HG03159 (cell line): ENCODE measurements around the gene DEUP1.

Source experiments
- ATAC-seq: cut with Tn5 transposase; IDR thresholded peaks from one replicate; pipeline ENCODE4 v1.9.1; 2021; ENCODE audit warnings: mild to moderate bottlenecking, moderate library complexity; ENCODE audit not compliant: unreplicated experiment

DEUP1 gene

GRCh38 chr11:93474123-93474522, 143.6 kb downstream of the DEUP1 start:
- ATAC-seq: no peak

- ATAC-seq: no peak
These were observed 146.3 kb downstream of the DEUP1 start for GRCh38 chr11:93476796-93477195.

- ATAC-seq: no peak
These were observed 147.2 kb downstream of the DEUP1 start for GRCh38 chr11:93477684-93478234.

- no peak for ATAC-seq
These were observed 148.3 kb downstream of the DEUP1 start for GRCh38 chr11:93478841-93479240.

GRCh38 chr11:93480256-93480655, 149.7 kb downstream of the DEUP1 start:
- ATAC-seq: no peak

GRCh38 chr11:93480756-93481155, 150.2 kb downstream of the DEUP1 start:
- no peak for ATAC-seq

DNA sequence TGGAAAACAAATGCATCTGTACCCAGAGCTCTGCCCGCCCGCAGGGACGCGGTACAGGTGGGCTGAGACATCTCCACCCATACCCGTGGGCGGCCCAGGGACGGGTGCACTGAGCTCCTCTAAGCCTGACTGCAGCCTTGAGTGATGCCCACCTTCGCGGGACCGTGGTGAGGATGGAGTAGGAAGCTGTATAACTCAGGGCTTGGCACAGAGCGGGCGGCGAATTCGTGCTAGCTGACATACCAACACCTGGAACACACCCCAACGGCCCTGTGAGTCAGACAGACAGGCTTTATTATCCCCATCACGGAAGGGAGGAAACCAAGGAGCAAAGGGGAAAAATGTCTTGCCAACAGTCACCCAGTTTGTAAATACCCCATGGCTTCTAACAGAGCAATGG, 150.7 kb downstream of the DEUP1 start:
- no peak for ATAC-seq

GRCh38 chr11:93481696-93482095, 151.2 kb downstream of the DEUP1 start:
- no peak for ATAC-seq

GRCh38 chr11:93482556-93482955, 152.0 kb downstream of the DEUP1 start:
- ATAC-seq: no peak

DNA sequence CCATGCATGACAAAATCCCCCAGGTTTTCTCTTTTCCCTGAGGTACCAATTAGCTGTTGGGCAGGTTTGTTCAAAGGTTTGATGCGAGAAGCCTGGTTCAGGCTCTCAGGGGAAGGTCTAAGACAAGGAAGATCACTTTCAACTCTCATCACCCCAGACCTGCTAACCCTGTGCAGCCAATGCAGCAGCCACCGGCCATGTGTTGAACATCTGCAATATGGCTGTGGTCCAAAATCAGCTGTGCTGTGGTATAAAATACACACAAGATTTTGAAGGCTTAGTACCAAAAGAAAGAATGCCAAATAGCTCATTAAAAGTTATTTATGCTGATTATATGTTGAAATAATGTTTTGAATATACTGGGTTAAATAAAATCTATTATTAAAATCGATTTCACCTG, 154.2 kb downstream of the DEUP1 start:
- ATAC-seq: no peak

DNA sequence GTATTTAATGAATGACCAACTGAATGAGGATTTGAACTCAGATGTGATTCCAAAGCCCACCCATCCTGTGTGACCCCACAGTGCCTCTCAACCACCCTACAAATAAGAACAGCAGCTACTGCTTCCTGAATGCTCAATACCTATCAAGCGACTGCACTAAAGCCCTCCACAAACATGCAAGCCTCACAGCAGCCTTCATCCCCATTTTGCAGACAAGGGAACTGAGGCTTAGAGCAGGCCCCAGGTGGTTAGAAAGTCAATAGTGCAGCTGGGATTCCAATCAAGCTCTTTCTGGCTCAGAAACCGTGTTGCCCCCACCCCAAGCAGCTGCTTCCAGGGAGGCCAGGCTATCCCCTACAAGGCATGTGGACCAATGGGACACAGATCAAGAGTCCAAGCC, 155.4 kb downstream of the DEUP1 start:
- ATAC-seq: no peak

- ATAC-seq: no peak
These were observed 156.5 kb downstream of the DEUP1 start for GRCh38 chr11:93487032-93487483.
